HUES6 (cell line): Measurements from ENCODE around the gene KRT3.

Experiments used
- H3K27ac ChIP-seq: 2 replicates; pipeline ENCODE4 v1.7.0; 2013; ENCODE audit warnings: low read depth, mild to moderate bottlenecking, low read length, inconsistent platforms
- H3K27me3 ChIP-seq: 2 replicates; pipeline ENCODE4 v1.6.1; 2013; ENCODE audit warnings: low read length; ENCODE audit not compliant: control insufficient read depth, insufficient read depth
- H3K36me3 ChIP-seq: 2 replicates; pipeline ENCODE4 v1.6.1; 2013; ENCODE audit warnings: low read length; ENCODE audit not compliant: control insufficient read depth, insufficient read depth
- H3K4me1 ChIP-seq: 2 replicates; pipeline ENCODE4 v1.6.1; 2013; ENCODE audit warnings: low read length; ENCODE audit not compliant: control insufficient read depth, insufficient read depth
- H3K4me3 ChIP-seq: 2 replicates; pipeline ENCODE4 v1.5.1; 2013; ENCODE audit warnings: low read depth, low read length
- H3K9ac ChIP-seq: one replicate; pipeline ENCODE4 v1.6.1; 2013; ENCODE audit warnings: mild to moderate bottlenecking, low read length
- H3K9me3 ChIP-seq: 2 replicates; pipeline ENCODE4 v1.6.1; 2013; ENCODE audit warnings: low read depth, low read length; ENCODE audit not compliant: control insufficient read depth, insufficient read depth

The KRT3 gene

DNA sequence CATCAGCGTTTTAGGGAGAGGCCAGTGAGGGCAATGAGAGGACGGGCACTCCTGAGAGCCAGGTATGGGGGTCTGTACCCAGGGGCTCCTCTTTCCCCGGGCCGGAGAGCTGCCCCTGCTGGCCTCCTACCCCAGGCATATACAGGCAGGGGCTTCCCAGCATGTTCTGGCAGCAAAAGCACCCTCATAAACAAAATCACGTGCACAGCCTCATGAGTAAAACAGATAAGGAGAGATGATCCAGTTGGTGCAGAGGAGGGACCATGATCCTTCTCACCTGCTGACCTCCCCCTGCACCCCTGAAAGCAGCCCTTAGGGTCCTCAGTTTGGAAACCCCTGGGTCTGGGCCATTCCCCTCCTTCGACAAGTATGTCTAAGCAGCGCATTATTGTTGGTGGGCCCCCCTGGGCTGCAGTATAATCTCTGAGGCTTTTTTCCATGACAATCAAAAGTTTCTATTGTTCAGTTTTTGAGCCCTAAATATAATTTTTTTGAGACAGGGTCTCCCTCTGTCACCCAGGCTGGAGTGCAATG, 23.0 kb upstream of the KRT3 start:
- no peaks in the 10 kb centered on the region for H3K27me3 ChIP-seq
- no peak overlapping the region for H3K27ac ChIP-seq
- no peaks in the 10 kb centered on the region for H3K9me3 ChIP-seq
- no peak overlapping the region for H3K9ac ChIP-seq
- H3K4me1 ChIP-seq: no peaks in the 10 kb centered on the region
- H3K4me3 ChIP-seq: no peak overlapping the region
- no peaks in the 10 kb centered on the region for H3K36me3 ChIP-seq

DNA sequence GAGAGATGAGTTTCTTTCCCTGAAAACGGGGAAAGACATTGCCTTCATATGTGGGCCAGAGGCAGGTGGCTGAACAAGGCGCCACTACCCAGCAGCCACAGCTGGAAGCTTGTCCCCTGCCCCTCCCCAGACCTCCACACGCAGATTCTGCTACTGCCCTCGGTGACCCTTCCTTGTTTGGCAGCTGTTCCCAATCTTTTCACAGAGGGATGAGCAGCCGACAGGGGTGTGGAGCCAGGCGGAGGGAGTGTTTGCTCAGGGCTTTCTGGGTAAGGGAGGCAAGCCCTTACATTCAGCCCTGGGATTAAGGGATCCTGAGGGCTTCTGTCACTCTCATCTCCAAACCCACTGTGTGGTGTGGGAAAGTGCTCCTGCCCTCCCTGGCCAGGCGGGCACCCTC, 22.5 kb upstream of the KRT3 start:
- no peak overlapping the region for H3K27ac ChIP-seq
- H3K36me3 ChIP-seq: no peaks in the 10 kb centered on the region
- no peak overlapping the region for H3K9ac ChIP-seq
- H3K9me3 ChIP-seq: no peaks in the 10 kb centered on the region
- H3K4me3 ChIP-seq: no peak overlapping the region
- H3K27me3 ChIP-seq: no peaks in the 10 kb centered on the region
- H3K4me1 ChIP-seq: no peaks in the 10 kb centered on the region

DNA sequence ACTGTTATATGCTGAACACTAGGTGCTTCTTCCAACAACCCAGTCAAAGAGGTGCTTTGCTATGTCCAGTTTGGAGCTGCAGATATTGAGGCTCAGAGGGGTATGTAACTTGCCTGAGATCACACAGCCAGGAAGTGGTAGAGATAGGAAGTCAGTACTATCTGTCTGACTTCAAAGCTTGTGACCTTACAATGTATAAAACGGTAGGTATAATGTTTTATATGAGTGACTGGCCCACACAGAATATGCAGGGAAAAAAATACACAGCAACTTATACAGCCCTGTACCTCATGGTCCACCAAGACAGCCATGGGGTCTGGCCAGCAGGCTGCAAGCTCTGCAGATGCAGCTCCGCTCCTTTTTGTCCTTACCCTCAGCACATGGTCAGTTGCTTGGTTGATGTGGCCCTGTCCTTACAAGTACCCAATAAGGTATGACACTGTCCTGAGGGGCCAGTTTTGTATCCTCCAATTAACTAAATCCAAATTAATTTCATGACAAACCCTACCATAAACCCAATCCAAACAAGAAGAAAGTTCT, 21.9 kb upstream of the KRT3 start:
- Histone ChIP-seq H3K36me3 (no peaks in the 10 kb centered on the region), H3K27ac (no peak overlapping the region), H3K4me1 (no peaks in the 10 kb centered on the region), H3K9ac (no peak overlapping the region), H3K27me3 (no peaks in the 10 kb centered on the region), H3K4me3 (no peak overlapping the region), H3K9me3 (no peaks in the 10 kb centered on the region)

DNA sequence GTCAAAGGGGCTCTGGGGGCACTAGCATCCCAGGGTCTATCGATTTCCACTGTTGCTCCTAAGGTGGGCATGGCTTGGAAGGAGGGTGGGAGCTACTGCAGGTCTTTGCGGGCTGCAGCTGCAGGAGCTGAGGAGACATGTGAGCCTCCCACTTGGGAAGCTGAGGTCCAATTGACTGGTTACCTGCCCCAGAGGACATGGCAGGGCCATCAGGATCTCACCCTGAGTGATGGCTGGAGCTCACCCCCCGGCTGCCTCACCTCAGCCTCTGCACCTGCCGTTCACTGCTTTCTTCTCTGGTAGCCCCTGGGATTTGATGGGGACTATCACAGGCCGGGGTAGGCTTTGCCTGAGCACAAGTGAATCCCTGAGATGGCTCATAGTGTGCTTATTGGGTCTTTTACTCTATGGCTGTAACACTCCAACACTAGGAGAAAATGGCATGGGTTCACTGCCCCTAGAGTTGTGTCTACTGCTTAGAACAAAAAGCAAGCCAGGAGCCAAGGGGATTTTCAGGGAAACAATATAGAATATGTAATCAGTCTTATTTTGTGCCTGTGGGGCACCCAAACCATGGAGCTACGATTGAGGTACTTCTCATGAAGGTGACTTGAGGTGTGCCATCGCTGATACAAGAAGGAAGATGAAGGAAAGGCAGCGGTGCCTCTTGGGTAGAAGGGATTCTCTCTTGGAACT, 21.2 kb upstream of the KRT3 start:
- no peaks in the 10 kb centered on the region for H3K36me3 ChIP-seq
- no peak overlapping the region for H3K27ac ChIP-seq
- no peak overlapping the region for H3K4me3 ChIP-seq
- no peaks in the 10 kb centered on the region for H3K27me3 ChIP-seq
- no peak overlapping the region for H3K9ac ChIP-seq
- no peaks in the 10 kb centered on the region for H3K9me3 ChIP-seq
- no peaks in the 10 kb centered on the region for H3K4me1 ChIP-seq

DNA sequence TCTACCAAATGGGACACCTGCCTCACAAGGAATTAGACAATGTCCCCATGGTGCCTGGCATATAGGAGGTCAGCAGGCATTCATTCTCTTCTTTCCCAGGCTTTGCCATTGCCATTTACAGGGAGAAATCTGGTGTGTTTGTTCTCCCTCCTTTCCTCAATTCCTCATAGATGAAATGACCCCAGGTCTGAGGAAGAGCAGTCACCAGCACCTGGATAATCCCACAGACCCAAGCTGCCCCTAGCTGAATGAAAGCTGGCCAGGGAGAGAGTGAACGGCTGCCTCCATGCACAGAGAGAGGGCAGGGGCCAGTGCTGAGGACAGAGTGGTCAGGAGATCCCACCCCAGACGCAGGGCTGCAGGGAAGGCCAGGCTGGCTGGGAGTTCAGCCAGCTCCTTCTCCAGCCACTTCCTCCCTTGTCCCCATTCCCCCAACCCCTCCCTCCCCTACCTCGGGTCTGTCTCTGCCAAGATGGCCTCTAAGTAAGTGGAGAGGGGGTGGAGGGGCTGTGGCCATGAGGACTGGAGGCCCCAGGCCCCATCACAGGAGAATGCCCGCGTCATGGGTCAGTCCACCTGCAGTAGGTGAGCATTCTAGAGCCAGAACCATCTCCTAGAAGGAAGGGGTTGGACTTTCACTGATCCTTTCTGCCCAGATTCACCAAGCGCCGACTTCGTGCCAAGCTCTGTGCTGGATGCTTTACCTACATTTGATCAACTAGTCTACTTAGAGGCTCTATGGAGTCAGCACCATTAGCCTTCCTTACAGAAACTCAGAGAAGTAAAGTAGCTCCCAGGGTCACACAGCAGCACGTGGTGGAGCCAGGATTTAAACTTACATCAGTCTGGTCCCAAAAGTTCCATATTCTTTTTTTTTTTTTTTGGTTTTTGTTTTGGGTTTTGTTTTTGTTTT, 20.0 kb upstream of the KRT3 start:
- no peaks in the 10 kb centered on the region for H3K4me1 ChIP-seq
- no peaks in the 10 kb centered on the region for H3K9me3 ChIP-seq
- H3K27me3 ChIP-seq: no peaks in the 10 kb centered on the region
- no peaks in the 10 kb centered on the region for H3K36me3 ChIP-seq
- H3K4me3 ChIP-seq: no peak overlapping the region
- no peak overlapping the region for H3K9ac ChIP-seq
- H3K27ac ChIP-seq: no peak overlapping the region

DNA sequence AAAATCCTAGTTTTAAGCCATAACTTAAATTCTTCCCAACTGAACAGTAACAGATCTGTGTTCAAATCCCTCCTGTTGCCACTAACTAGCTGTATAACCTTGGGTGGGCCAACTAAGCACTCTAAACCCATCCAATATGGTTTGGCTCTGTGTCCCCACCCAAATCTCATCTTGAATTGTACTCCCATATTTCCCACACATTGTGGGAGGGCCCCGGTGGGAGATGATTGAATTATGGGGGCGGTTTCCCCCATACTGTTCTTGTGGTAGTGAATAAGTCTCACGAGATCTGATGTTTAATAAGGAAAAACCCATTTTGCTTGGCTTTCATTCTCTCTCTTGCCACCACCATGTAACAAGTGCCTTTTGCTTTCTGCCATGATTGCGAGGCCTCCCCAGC, 19.2 kb upstream of the KRT3 start:
- no peaks in the 10 kb centered on the region for H3K9me3 ChIP-seq
- no peak overlapping the region for H3K4me3 ChIP-seq
- H3K4me1 ChIP-seq: no peaks in the 10 kb centered on the region
- H3K9ac ChIP-seq: no peak overlapping the region
- H3K36me3 ChIP-seq: no peaks in the 10 kb centered on the region
- H3K27ac ChIP-seq: no peak overlapping the region
- H3K27me3 ChIP-seq: no peaks in the 10 kb centered on the region

DNA sequence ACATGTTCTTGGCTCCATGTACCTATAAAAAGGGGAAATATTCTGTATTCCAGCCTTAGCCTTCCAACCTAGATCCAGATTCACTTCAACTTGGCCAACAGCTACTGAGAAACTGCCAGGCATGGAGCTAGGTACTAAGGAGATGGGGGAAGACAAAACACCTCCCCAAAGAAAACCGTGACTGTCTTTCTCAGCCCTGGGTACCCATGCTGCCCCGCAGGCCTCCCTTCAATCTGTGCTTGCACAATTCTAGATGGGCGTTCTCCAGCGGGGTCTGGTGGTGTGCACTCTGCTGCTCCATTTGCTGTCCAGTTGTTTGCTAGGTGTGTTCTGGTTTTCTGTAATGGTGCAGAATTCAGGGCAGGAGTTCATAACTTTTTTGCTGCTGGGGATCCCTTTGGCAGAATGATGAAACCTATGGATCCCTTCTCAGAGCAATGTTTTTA, 18.8 kb upstream of the KRT3 start:
- Histone ChIP-seq H3K36me3 (no peaks in the 10 kb centered on the region), H3K9me3 (no peaks in the 10 kb centered on the region), H3K9ac (no peak overlapping the region), H3K4me3 (no peak overlapping the region), H3K27me3 (no peaks in the 10 kb centered on the region; the same call in 1 of the 2 replicates), H3K27ac (no peak overlapping the region), H3K4me1 (no peaks in the 10 kb centered on the region)

DNA sequence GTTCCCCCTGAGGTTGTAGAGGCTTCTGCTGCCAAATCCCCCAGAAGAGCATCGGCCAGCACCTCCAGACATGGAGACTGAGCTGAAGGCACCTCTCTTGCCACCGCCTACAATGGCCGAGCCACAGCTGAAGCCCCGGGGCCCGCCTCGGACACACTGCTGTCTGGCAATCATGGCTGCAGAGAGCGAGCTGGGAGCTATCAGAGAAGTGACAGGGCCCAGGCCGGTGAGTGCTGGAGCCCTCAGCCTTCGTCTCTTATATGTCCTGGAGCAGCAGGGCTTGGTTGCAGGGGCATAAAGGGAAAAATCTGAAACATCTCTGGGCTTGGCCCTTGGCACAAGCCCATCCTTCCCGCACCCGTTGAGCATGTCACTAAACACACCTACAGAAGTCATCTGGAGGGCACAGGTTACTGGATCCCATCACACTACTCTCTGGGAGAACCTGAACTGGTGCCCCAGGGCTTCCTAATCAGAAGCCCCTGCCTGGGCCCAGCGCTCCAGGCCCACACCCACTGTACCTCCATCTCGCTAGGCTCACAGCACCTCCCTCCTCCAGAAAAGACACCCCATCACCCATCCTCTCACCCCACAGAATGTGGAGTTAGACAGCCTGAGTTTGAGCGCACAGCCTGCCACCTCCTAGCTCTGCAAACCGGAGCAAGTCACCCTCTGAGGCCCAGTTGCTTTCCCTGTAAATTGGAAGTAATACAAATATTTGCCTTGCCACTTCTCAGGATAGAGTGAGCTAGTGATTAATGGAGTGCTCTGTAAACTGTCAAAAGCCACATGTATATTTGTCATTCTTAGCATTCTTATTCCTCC, 18.2 kb upstream of the KRT3 start, which contains the start of gene KRT4:
TSS of gene KRT4 (minus strand) at position 232 of the 825 bp plus-strand sequence. CDS start at position 174, 58 bp downstream.
- no peak within 1 kb of the TSS for H3K27ac ChIP-seq
- H3K4me1 ChIP-seq: no peaks in the 10 kb centered on the region
- no peaks in the 10 kb centered on the region for H3K36me3 ChIP-seq
- no peaks in the 10 kb centered on the region for H3K9me3 ChIP-seq
- no peak within 1 kb of the TSS for H3K9ac ChIP-seq
- H3K4me3 ChIP-seq: no peak within 1 kb of the TSS
- H3K27me3 ChIP-seq: peaks cover 2% of the 10 kb centered on the region; the same call in 1 of the 2 replicates

DNA sequence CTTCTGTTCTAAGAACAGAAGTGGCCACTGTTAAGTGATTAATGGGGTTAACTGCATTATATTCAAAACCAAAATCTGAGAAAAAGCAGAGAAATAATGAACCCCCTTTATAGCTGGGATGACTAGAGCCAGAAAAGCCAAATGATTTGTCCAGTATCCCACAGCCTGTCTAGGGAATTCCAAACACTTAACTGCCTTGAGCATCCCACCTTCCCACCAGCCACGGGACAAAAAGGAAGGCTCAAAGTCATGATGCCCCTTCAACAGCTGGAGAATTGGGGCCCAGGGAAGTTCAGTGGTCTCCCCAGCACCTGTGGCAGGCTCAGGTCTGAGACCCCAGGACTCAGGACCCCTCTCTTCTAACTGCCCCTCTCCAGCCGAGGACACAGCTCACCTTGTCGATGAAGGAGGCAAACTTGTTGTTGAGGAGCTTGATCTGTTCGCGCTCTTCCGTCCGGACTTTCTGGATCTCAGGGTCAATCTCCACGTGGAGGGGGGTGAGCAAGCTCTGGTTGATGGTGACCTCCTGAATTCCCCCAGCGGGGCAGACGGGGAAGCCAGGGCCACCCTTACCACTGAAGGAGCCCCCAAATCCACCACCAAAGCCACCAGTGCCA, 17.4 kb upstream of the KRT3 start:
- H3K27me3 ChIP-seq: peaks cover 9% of the 10 kb centered on the region; the same call in 1 of the 2 replicates
- H3K4me3 ChIP-seq: no peak overlapping the region
- H3K9ac ChIP-seq: no peak overlapping the region
- H3K9me3 ChIP-seq: no peaks in the 10 kb centered on the region
- H3K4me1 ChIP-seq: no peaks in the 10 kb centered on the region
- no peaks in the 10 kb centered on the region for H3K36me3 ChIP-seq
- H3K27ac ChIP-seq: no peak overlapping the region

DNA sequence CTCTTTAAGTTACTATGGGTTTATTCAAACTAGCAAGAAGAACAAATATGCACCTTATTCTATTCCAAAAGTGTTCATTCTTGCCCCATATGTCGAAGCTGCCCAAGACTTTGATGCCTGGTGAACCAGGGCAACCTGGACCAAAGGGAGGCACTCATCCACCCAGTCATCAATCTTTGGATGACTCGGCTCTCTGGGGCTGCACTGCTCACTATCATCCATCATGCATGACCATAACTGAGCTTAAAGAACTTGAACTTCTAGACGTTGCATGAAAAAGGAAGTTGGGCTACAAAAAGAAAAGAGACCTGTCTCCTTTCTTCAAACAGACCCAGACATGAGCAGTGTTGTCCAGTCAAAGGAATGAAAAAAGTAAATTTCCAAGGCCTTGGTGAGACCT, 16.8 kb upstream of the KRT3 start:
- Histone ChIP-seq H3K9ac (no peak overlapping the region), H3K4me1 (no peaks in the 10 kb centered on the region), H3K27me3 (peaks cover 9% of the 10 kb centered on the region; the same call in 1 of the 2 replicates), H3K9me3 (no peaks in the 10 kb centered on the region), H3K36me3 (no peaks in the 10 kb centered on the region), H3K27ac (no peak overlapping the region), H3K4me3 (no peak overlapping the region)
